A549 (cell line): ENCODE data around the gene DQX1. TPM values are rescaled to one million over a fixed set of nuclear protein-coding genes. Genes with fewer than 3 reads are reported as not detected.

Source experiments
- ATAC-seq, 2 experiments: fragments of 200-7000 bp in 1 of 2; fragments of >200 bp in 1 of 2; cut with Nextera tagmentation in 1 of 2; cut with Tn5 transposase in 1 of 2; 3 replicates each; pipeline versions ENCODE4 v1.8.0 to v1.9.1; 2018 to 2020; ENCODE audit warnings: mild to moderate bottlenecking in 1 of 2, moderate library complexity in 1 of 2
- CTCF ChIA-PET: fragments of 300-600 bp; sonication (Branson Sonifier 250); formaldehyde crosslinking; extraction: SDS; loops from one replicate; lab custom pipeline; 2021; ENCODE audit warnings: antibody characterized with exemption, inconsistent platforms; lab: Yijun Ruan, JAX
- POLR2A ChIA-PET: fragments of 350-600 bp; formaldehyde crosslinking; extraction: SDS; loops from one replicate; lab custom pipeline; 2021; ENCODE audit warnings: antibody characterized with exemption, inconsistent platforms; lab: Yijun Ruan, JAX
- DNase-seq, 2 experiments: peaks; one replicate each; pipeline versions ENCODE4 v3.0.0 to v3.0.0-alpha.2; 2011 to 2016; ENCODE audit warnings: low read depth in 1 of 2, low spot score in 1 of 2
- FAIRE-seq: peaks from 2 replicates; lab custom pipeline; 2011; peaks lifted over from hg19 to GRCh38; lab: Jason Lieb, UNC
- H3K27ac ChIP-seq, 2 experiments: fragments of >200 bp; sonication (Bioruptor Twin); formaldehyde crosslinking; 3 replicates each; pipeline ENCODE4 v1.5.1; 2016 to 2017
- H3K4me1 ChIP-seq: fragments of >200 bp; sonication (Bioruptor Twin); formaldehyde crosslinking; 3 replicates; pipeline ENCODE4 v1.6.1; 2016
- H3K4me2 ChIP-seq: fragments of >200 bp; sonication (Bioruptor Twin); formaldehyde crosslinking; 3 replicates; pipeline ENCODE4 v1.6.1; 2016
- H3K4me3 ChIP-seq: fragments of >200 bp; sonication (Bioruptor Twin); formaldehyde crosslinking; 3 replicates; pipeline ENCODE4 v1.5.1; 2016
- H3K9me3 ChIP-seq: fragments of >200 bp; sonication (Bioruptor Twin); formaldehyde crosslinking; 3 replicates; pipeline ENCODE4 v1.6.1; 2016
- BHLHE40 ChIP-seq: IDR thresholded peaks from 2 replicates; pipeline ENCODE4 v1.6.1; 2012; ENCODE audit warnings: low read depth, low read length, inconsistent platforms
- CEBPB ChIP-seq, 2 experiments: fragments of >200 bp in 1 of 2; sonication (Bioruptor Twin) in 1 of 2; formaldehyde crosslinking in 1 of 2; IDR thresholded peaks; 2 replicates each; pipeline ENCODE4 v1.6.1; 2012 to 2016
- CTCF ChIP-seq: fragments of >200 bp; sonication (Bioruptor Twin); formaldehyde crosslinking; IDR thresholded peaks from 3 replicates; pipeline ENCODE4 v1.5.1; 2016
- EHF ChIP-seq: fragments of 250-450 bp; sonication (Bioruptor Pico); IDR thresholded peaks from 2 replicates; pipeline ENCODE4 v1.5.0; 2020; ENCODE audit warnings: mild to moderate bottlenecking
- ELK1 ChIP-seq: fragments of 150-350 bp; IDR thresholded peaks from 2 replicates; pipeline ENCODE4 v1.6.1; 2014; ENCODE audit warnings: low read depth, mild to moderate bottlenecking, low read length
- EP300 ChIP-seq, 2 experiments: fragments of >200 bp; sonication (Bioruptor Twin); formaldehyde crosslinking; IDR thresholded peaks; 2 replicates in 1 of 2; 3 replicates in 1 of 2; pipeline ENCODE4 v1.6.1; 2016 to 2017
- FOSB ChIP-seq: fragments of 250-450 bp; sonication (Bioruptor Pico); IDR thresholded peaks from 2 replicates; pipeline ENCODE4 v1.5.0; 2020; ENCODE audit warnings: mild to moderate bottlenecking, moderate library complexity
- FOSL2 ChIP-seq, 2 experiments: fragments of 450-650 bp in 1 of 2; fragments of >200 bp in 1 of 2; sonication (Bioruptor Twin) in 1 of 2; formaldehyde crosslinking; IDR thresholded peaks; 2 replicates each; pipeline versions ENCODE4 v1.5.0 to v1.6.1; 2016 to 2020; ENCODE audit warnings: mild to moderate bottlenecking in 1 of 2, moderate library complexity in 1 of 2
- HOXB13 ChIP-seq: fragments of 250-450 bp; sonication (Bioruptor Pico); IDR thresholded peaks from 2 replicates; pipeline ENCODE4 v1.5.0; 2020; ENCODE audit warnings: low read depth, mild to moderate bottlenecking, moderate library complexity
- HOXB5 ChIP-seq: fragments of 250-450 bp; sonication (Bioruptor Pico); IDR thresholded peaks from 2 replicates; pipeline ENCODE4 v1.5.0; 2020; ENCODE audit warnings: mild to moderate bottlenecking, moderate library complexity
- KDM5A ChIP-seq: fragments of 200-600 bp; sonication (generic); IDR thresholded peaks from 2 replicates; pipeline ENCODE4 v1.6.1; 2016; ENCODE audit warnings: antibody characterized with exemption, mild to moderate bottlenecking
- MAZ ChIP-seq: fragments of 150-350 bp; IDR thresholded peaks from 2 replicates; pipeline ENCODE4 v1.6.1; 2014; ENCODE audit warnings: antibody characterized with exemption, low read depth, low read length, borderline replicate concordance
- NR3C1 ChIP-seq: fragments of >200 bp; sonication (Bioruptor Twin); formaldehyde crosslinking; IDR thresholded peaks from 3 replicates; pipeline ENCODE4 v1.6.1; 2017
- PBX3 ChIP-seq: IDR thresholded peaks from 2 replicates; pipeline ENCODE4 v1.6.1; 2012
- PHF8 ChIP-seq: fragments of 200-600 bp; sonication (generic); IDR thresholded peaks from 2 replicates; pipeline ENCODE4 v1.6.1; 2016; ENCODE audit warnings: low read depth, mild to moderate bottlenecking, antibody characterized with exemption, moderate library complexity, borderline replicate concordance
- RAD21 ChIP-seq, 2 experiments: fragments of >200 bp in 1 of 2; sonication (Bioruptor Twin) in 1 of 2; formaldehyde crosslinking in 1 of 2; IDR thresholded peaks in 1 of 2; conservative IDR thresholded peaks in 1 of 2; 2 replicates in 1 of 2; 3 replicates in 1 of 2; pipeline ENCODE4 v1.6.1; 2012 to 2018; ENCODE audit warnings: inconsistent platforms in 1 of 2
- RCOR1 ChIP-seq: fragments of 150-350 bp; IDR thresholded peaks from 2 replicates; pipeline ENCODE4 v1.6.1; 2014; ENCODE audit warnings: antibody characterized with exemption, low read length, low read depth
- TFCP2L1 ChIP-seq: fragments of 250-450 bp; sonication (Bioruptor Pico); IDR thresholded peaks from 2 replicates; pipeline ENCODE4 v1.5.0; 2021; ENCODE audit warnings: mild to moderate bottlenecking
- TP53 ChIP-seq: fragments of 250-450 bp; sonication (Bioruptor Pico); IDR thresholded peaks from 2 replicates; pipeline ENCODE4 v1.5.0; 2021; ENCODE audit warnings: mild to moderate bottlenecking, moderate library complexity
- ZC3H11A ChIP-seq: fragments of 450-650 bp; IDR thresholded peaks from 2 replicates; pipeline ENCODE4 v1.6.1; 2014; ENCODE audit warnings: antibody characterized with exemption, mild to moderate bottlenecking
- ZNF302 ChIP-seq: fragments of 250-450 bp; sonication (Bioruptor Pico); IDR thresholded peaks from 2 replicates; pipeline ENCODE4 v1.9.0; 2021; ENCODE audit warnings: inconsistent platforms, mild to moderate bottlenecking, moderate library complexity
- WGBS: methylation state at CpG from one replicate; pipeline ENCODE4 v1.1.6; 2017; ENCODE audit errors: missing lambda C conversion rate; 5-methylcytosine and 5-hydroxymethylcytosine counted together
- polyA plus RNA-seq, 4 experiments: library from polyadenylated mRNA; depleted of rRNA in 3 of 4; stranded (reverse); fragments of >200 nt; fragmentation: RNase III in 1 of 4; extraction: RNeasy Plus Mini Kit Qiagen cat#74134 plus additional on column Dnase treatment in 1 of 4; gene quantifications; 2 replicates in 3 of 4; 3 replicates in 1 of 4; pipeline ENCODE4 v1.2.3, GENCODE V29; 2011 to 2017
- TF ChIP-seq, protein P1 (sequence below): IDR thresholded peaks from 2 replicates; pipeline ENCODE4 v1.6.1; 2012; ENCODE audit warnings: low read depth, borderline replicate concordance
- TF ChIP-seq, protein P2 (sequence below): fragments of >200 bp; sonication (Bioruptor Twin); formaldehyde crosslinking; IDR thresholded peaks from 3 replicates; pipeline ENCODE4 v1.6.1; 2016

DQX1 gene
- polyA plus RNA-seq, 2 of the 4 experiments (the other 2 are of a cell fraction) = 0.15 to 0.39 TPM

- CTCF ChIA-PET = interaction anchor here (3.0 to 3.4 kb wide), 2 partner anchors 10 to 58 kb away, joined by 15 to 18 read pairs; partner anchors contain the start of genes AUP1, CCDC142, HTRA2 and TTC31
- TF ChIP-seq, protein P1, sequence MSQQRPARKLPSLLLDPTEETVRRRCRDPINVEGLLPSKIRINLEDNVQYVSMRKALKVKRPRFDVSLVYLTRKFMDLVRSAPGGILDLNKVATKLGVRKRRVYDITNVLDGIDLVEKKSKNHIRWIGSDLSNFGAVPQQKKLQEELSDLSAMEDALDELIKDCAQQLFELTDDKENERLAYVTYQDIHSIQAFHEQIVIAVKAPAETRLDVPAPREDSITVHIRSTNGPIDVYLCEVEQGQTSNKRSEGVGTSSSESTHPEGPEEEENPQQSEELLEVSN = no peak
- TF ChIP-seq CTCF (no peak), PBX3 (no peak), HOXB13 (CRISPR knock-in tag) (no peak), EHF (CRISPR knock-in tag) (no peak), FOSL2 (IDR thresholded peaks at IDR 0.05) (no peak), FOSL2 (CRISPR knock-in tag; IDR thresholded peaks at IDR 0.05) (no peak), HOXB5 (no peak), KDM5A (no peak), ZC3H11A (no peak), NR3C1 (no peak)
- TF ChIP-seq, protein P2, sequence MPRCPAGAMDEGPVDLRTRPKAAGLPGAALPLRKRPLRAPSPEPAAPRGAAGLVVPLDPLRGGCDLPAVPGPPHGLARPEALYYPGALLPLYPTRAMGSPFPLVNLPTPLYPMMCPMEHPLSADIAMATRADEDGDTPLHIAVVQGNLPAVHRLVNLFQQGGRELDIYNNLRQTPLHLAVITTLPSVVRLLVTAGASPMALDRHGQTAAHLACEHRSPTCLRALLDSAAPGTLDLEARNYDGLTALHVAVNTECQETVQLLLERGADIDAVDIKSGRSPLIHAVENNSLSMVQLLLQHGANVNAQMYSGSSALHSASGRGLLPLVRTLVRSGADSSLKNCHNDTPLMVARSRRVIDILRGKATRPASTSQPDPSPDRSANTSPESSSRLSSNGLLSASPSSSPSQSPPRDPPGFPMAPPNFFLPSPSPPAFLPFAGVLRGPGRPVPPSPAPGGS = no peak
- no peaks in the 10 kb centered on the region for H3K9me3 ChIP-seq
- FAIRE-seq (no peak), DNase-seq (no peak), ATAC-seq (no peak)
- no peak overlapping the region for H3K4me2 ChIP-seq
- POLR2A ChIA-PET = no interaction called here
- H3K27ac ChIP-seq = no peak overlapping the region
- H3K4me3 ChIP-seq = no peak overlapping the region
- H3K4me1 ChIP-seq = no peaks in the 10 kb centered on the region
- 65% methylated on average over 5 of the region's 5 CpGs for WGBS
Measured at GRCh38 chr2:74540291-74540690, 14.3 kb upstream of the DQX1 start.

GRCh38 chr2:74538881-74539339 lies 12.9 kb upstream of the DQX1 start:
- Histone ChIP-seq H3K4me3 (no peak overlapping the region), H3K9me3 (no peaks in the 10 kb centered on the region), H3K4me2 (no peak overlapping the region), H3K27ac (no peak overlapping the region), H3K4me1 (no peaks in the 10 kb centered on the region)
- no peak for DNase-seq
- WGBS = 71% methylated on average over 7 of the region's 7 CpGs
- no peak for FAIRE-seq
- no peak for ATAC-seq
- POLR2A ChIA-PET = interaction anchor here (1.6 kb wide), 1 partner anchor 9 kb away, joined by 6 read pairs; the partner anchor contains the start of genes AUP1 and HTRA2
- TF ChIP-seq ELK1 (no peak), CEBPB (IDR thresholded peaks at IDR 0.05) (peak; percentile 20 to 73; a peak in 3 of 4 replicates)
- CTCF ChIA-PET = interaction anchor here (0.6 to 3.4 kb wide), 6 partner anchors 9 to 57 kb away, joined by 3 to 18 read pairs (median 5); partner anchors contain the start of genes AUP1, CCDC142, DQX1 and HTRA2

- no peak overlapping the region for H3K4me2 ChIP-seq
- no peak for FAIRE-seq
- ATAC-seq = no peak
- no peak overlapping the region for H3K4me3 ChIP-seq
- DNase-seq = no peak
- no peaks in the 10 kb centered on the region for H3K4me1 ChIP-seq
- ChIA-PET CTCF (no interaction called here), POLR2A (no interaction called here)
- H3K9me3 ChIP-seq = no peaks in the 10 kb centered on the region
- WGBS = 59% methylated on average over 4 of the region's 4 CpGs
- TF ChIP-seq ZNF302 (CRISPR knock-in tag) = no peak
- no peak for TF ChIP-seq RCOR1
- no peak for TF ChIP-seq MAZ
- no peak for TF ChIP-seq EP300 (IDR thresholded peaks at IDR 0.05)
- TF ChIP-seq CEBPB (IDR thresholded peaks at IDR 0.05) = no peak
- TF ChIP-seq TP53 (CRISPR knock-in tag) = no peak
- no peak for TF ChIP-seq RAD21 (conservative IDR thresholded peaks at IDR 0.05 in 1 of 2, IDR thresholded peaks at IDR 0.05 in 1 of 2)
- TF ChIP-seq TFCP2L1 (CRISPR knock-in tag) = no peak
- no peak for TF ChIP-seq PHF8
- TF ChIP-seq FOSB (CRISPR knock-in tag) = no peak
- no peak for TF ChIP-seq NR3C1
- no peak for TF ChIP-seq BHLHE40
- no peak overlapping the region for H3K27ac ChIP-seq
Measured at GRCh38 chr2:74537140-74537539, 11.1 kb upstream of the DQX1 start.
